ENCODE results near the gene SRCAP.

Gene SRCAP

DNA sequence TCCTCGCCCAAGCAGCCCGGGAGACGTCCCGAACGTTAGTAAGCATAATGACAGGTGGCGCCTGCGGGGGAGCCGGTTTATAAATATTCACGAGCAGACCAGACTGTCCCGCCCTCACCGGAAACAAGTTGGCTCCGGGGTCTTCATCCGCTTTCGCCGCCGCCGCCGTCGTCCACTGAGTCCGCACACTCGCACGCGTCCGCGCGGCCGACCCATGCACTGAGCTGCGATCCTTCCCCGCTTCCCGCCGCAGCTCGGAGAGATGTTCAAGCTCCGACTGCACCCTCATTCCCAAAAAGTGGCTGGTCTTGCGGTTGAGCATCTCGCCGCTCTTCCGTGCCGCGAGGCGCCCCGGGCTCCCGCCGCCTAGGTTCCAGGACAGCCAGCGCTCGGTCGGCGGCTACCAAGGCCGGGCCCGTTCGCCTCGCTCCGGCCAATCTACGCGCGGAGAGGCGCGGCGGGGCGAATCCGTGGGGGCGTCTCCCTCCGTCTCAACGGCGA is 62.5 kb downstream of the SRCAP start:
- peak overlapping the region; percentile 78 for H3K4me3 ChIP-seq (ENCODE audit: low read depth, low read length)
- no peak for DNase-seq (ENCODE audit: low read depth)
- TF ChIP-seq, protein P1, sequence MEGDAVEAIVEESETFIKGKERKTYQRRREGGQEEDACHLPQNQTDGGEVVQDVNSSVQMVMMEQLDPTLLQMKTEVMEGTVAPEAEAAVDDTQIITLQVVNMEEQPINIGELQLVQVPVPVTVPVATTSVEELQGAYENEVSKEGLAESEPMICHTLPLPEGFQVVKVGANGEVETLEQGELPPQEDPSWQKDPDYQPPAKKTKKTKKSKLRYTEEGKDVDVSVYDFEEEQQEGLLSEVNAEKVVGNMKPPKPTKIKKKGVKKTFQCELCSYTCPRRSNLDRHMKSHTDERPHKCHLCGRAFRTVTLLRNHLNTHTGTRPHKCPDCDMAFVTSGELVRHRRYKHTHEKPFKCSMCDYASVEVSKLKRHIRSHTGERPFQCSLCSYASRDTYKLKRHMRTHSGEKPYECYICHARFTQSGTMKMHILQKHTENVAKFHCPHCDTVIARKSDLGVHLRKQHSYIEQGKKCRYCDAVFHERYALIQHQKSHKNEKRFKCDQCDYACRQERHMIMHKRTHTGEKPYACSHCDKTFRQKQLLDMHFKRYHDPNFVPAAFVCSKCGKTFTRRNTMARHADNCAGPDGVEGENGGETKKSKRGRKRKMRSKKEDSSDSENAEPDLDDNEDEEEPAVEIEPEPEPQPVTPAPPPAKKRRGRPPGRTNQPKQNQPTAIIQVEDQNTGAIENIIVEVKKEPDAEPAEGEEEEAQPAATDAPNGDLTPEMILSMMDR (IDR thresholded peaks at IDR 0.05; ENCODE audit: control insufficient read depth, extremely low read depth, insufficient read depth), result no peak

DNA sequence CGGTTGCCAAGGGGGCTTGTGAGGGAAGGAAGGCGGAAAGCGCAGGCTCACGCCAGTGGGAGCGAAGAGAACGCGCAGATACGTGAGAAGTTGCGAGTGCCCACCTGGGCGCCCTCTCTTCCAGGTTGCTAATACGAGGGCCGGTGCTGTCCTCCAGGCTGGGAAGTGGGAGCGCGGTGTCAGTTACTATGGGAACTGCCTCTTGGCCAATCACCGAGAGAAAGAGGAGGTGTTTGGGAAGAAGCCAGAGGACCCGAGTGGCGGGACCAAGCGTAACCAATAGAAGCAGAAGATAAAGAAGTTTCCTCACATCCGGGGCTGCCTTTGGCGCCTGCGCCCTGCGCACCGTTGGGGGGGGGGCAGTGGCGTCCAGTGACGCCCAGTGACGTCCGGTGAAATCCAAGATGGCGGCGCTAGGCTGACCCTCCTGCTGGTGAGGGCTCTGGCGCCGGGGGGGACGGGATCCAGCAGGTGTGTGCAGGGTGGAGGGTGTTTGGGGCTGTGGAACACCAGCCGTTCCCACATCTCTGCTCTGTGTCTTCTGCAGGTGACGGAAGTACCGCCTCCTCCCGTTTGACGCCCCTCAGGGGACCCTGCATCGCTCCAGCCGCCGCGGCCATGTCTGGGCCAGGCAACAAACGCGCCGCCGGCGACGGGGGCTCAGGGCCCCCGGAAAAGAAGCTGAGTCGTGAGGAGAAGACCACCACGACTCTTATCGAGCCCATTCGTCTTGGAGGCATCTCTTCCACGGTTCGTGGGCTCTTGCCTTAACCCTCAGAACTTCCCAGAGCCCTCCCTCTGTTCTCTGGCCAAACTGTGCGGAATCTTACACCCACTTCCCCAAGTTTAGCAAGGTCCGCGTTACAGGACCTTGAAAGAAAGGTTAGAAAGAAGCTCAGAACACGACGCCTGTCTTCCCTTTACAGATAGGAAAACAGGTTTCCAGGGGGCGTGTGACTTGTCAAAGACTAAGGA is 63.2 kb downstream of the SRCAP start, which contains the start of the genes CFAP119 and RNF40:
Gene CFAP119 (minus strand): TSS at position 135 of the 975 bp plus-strand sequence. CDS start 314 bp downstream, outside the sequence.
Gene RNF40 (plus strand): TSS at position 395 of the 975 bp plus-strand sequence. CDS start 224 bp downstream, at position 619.
- peak; percentile 94 for DNase-seq (ENCODE audit: low read depth)
- TF ChIP-seq, protein P1 (IDR thresholded peaks at IDR 0.05; ENCODE audit: control insufficient read depth, extremely low read depth, insufficient read depth), result no peak
- peak within 1 kb of the TSS; percentile 78 for H3K4me3 ChIP-seq (ENCODE audit: low read depth, low read length)

DNA sequence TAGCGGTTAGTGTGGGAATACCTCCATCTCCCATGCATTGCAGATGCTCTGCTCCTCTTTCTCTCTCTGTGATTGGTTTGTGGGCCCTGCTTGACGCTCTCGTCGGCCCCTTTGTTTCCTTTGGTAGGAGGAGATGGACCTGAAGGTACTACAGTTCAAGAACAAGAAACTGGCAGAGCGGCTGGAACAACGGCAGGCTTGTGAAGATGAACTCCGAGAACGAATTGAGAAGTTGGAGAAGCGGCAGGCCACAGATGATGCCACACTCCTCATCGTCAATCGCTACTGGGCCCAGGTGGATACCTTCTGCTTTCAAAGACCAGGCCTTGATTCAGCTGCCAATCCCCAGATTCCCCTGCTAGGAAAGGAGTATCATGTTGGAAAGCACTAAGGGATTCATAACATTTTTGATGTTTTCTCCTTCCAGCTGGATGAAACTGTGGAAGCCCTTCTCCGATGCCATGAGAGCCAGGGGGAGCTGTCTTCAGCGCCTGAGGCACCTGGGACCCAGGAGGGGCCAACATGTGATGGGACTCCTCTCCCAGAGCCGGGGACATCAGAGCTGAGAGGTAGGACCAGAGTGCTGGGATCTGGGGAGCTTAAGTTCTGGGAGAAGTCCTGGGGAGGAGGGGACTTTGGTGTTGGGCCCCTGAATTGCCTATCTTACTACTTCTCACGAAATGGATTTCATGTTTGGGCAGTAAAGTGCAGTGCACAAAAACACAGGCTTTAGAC is 64.2 kb downstream of the SRCAP start:
- DNase-seq (ENCODE audit: low read depth), result no peak
- peak overlapping the region; percentile 78 for H3K4me3 ChIP-seq (ENCODE audit: low read depth, low read length)
- TF ChIP-seq, protein P1 (IDR thresholded peaks at IDR 0.05; ENCODE audit: control insufficient read depth, extremely low read depth, insufficient read depth), result no peak

DNA sequence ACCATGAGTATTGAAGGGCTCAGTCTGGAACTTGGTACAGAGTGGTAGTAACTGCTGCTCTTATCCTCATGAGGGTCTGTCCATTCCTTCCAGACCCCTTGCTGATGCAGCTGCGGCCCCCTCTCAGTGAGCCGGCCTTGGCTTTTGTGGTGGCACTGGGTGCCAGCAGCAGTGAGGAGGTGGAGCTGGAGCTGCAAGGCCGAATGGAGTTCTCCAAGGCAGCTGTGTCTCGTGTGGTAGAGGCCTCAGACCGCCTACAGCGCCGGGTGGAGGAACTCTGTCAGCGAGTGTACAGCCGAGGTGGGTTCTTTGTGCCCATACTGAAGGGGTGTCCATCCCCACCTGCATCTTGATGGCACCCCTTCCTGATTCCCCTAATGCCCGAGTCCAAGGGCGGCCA is 65.1 kb downstream of the SRCAP start:
- TF ChIP-seq, protein P1 (IDR thresholded peaks at IDR 0.05; ENCODE audit: control insufficient read depth, extremely low read depth, insufficient read depth), result no peak

DNA sequence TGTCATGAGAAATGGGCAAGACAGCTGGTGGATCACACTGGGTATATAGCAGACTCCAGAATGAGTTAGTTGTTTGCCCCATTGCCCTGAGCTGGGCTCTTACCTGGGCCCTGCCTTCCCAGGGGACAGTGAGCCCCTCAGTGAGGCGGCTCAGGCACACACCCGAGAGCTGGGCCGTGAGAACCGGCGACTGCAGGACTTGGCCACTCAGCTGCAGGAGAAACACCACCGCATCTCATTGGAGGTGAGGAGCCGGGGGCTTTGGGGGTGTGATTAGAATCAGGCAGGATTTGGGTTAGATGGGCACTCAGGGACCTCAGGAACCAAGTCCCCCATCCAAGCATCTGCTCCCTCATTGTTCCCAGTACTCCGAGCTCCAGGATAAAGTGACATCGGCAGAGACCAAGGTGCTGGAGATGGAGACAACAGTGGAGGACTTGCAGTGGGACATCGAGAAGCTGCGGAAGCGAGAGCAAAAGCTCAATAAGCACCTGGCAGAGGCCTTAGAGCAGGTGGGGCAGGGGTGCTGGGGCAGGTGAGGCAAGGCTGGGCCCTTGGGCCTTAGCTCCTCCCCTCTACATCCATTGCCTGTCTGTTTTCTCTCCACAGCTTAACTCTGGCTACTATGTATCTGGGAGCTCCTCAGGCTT is 66.0 kb downstream of the SRCAP start:
- no peak overlapping the region for H3K4me3 ChIP-seq (ENCODE audit: low read depth, low read length)
- TF ChIP-seq, protein P1 (IDR thresholded peaks at IDR 0.05; ENCODE audit: control insufficient read depth, extremely low read depth, insufficient read depth), result no peak
- DNase-seq (ENCODE audit: low read depth), result no peak

More for the DNA sequence above, 65.1 kb downstream of the SRCAP start:
- no peak overlapping the region for H3K4me3 ChIP-seq (ENCODE audit: low read depth, low read length)
- DNase-seq (ENCODE audit: low read depth), result no peak

DNA sequence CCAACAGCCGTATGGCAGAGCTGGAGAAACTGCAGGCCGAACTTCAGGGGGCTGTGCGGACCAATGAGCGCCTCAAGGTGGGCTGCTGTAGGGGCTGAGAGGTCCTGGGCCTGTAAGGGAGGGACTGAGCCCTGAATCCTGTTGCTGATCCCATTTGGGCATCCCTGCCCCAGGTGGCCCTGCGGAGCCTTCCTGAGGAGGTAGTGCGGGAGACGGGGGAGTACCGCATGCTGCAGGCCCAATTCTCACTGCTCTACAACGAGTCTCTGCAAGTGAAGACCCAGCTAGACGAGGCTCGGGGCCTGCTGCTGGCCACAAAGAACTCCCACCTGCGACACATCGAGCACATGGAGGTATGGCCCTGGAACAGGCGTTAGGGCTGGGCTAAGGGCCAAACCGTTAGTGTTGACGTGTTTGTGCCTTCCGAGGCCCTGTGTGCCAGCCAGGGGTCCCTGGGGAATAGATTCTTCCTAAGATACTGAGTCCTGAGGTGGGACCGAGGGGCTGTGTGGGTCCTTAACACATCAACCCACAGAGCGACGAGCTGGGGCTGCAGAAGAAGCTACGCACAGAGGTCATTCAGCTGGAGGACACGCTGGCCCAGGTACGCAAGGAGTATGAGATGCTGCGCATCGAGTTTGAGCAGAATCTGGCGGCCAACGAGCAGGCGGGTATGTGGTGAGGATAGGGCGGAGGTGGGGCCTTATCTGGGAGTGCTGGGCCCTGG is 67.4 kb downstream of the SRCAP start:
- DNase-seq (ENCODE audit: low read depth), result no peak
- TF ChIP-seq, protein P1 (IDR thresholded peaks at IDR 0.05; ENCODE audit: control insufficient read depth, extremely low read depth, insufficient read depth), result no peak
- H3K4me3 ChIP-seq (ENCODE audit: low read depth, low read length), result no peak overlapping the region

Data from LNCaP clone FGC (cell line).